Measurements from ENCODE around the gene IKZF2.

Gene IKZF2

GRCh38 chr2:213091765-213092164 is 59.6 kb downstream of the IKZF2 start:
- DNase-seq = no peak

GRCh38 chr2:213090772-213091171 is 60.6 kb downstream of the IKZF2 start:
- DNase-seq = no peak

GRCh38 chr2:213089438-213089837 is 62.0 kb downstream of the IKZF2 start:
- DNase-seq = no peak

GRCh38 chr2:213087040-213087439 is 64.4 kb downstream of the IKZF2 start:
- DNase-seq = no peak

- DNase-seq = no peak
Measured at GRCh38 chr2:213086571-213086970, 64.8 kb downstream of the IKZF2 start.

GRCh38 chr2:213086050-213086449 is 65.4 kb downstream of the IKZF2 start:
- DNase-seq = no peak

- DNase-seq = no peak
Measured at GRCh38 chr2:213085538-213085937, 65.9 kb downstream of the IKZF2 start.

- DNase-seq = no peak
Measured at GRCh38 chr2:213084261-213084660, 67.2 kb downstream of the IKZF2 start.

- no peak for DNase-seq
Measured at GRCh38 chr2:213080969-213081617, 70.3 kb downstream of the IKZF2 start.

- no peak for DNase-seq
Measured at GRCh38 chr2:213079756-213080155, 71.7 kb downstream of the IKZF2 start.

GRCh38 chr2:213078686-213079085 is 72.7 kb downstream of the IKZF2 start:
- DNase-seq = no peak

- DNase-seq = no peak
Measured at GRCh38 chr2:213069531-213069930, 81.9 kb downstream of the IKZF2 start.

- no peak for DNase-seq
Measured at GRCh38 chr2:213068676-213069359, 82.6 kb downstream of the IKZF2 start.

- no peak for DNase-seq
Measured at GRCh38 chr2:213067888-213068287, 83.5 kb downstream of the IKZF2 start.

- DNase-seq = no peak
Measured at GRCh38 chr2:213066443-213066743, 85.0 kb downstream of the IKZF2 start.

- peak in 1 of 4 experiments; percentile 2 for DNase-seq
Measured at GRCh38 chr2:213065583-213066442, 85.6 kb downstream of the IKZF2 start.

GRCh38 chr2:213064099-213064498 is 87.3 kb downstream of the IKZF2 start:
- no peak for DNase-seq

GRCh38 chr2:213057977-213058376 is 93.4 kb downstream of the IKZF2 start:
- no peak for DNase-seq

- no peak for DNase-seq
Measured at GRCh38 chr2:213046431-213046830, 105.0 kb downstream of the IKZF2 start.

- no peak for DNase-seq
Measured at GRCh38 chr2:213043566-213043965, 107.8 kb downstream of the IKZF2 start.

- no peak for DNase-seq
Measured at GRCh38 chr2:213042262-213042661, 109.2 kb downstream of the IKZF2 start.

- no peak for DNase-seq
Measured at GRCh38 chr2:213036836-213037235, 114.6 kb downstream of the IKZF2 start.

- no peak for DNase-seq
Measured at GRCh38 chr2:213034585-213034984, 116.8 kb downstream of the IKZF2 start.

GRCh38 chr2:213032607-213033006 is 118.8 kb downstream of the IKZF2 start:
- DNase-seq = no peak

Data from activated CD4-positive, CD25-positive, alpha-beta regulatory T cell (primary cell).